ENCODE measurements around the gene NUBP2.

GRCh38 chr16:1781758-1782407 lies 877 bp upstream of the NUBP2 start:
- TF ChIP-seq CTCF (conservative IDR thresholded peaks at IDR 0.05; ENCODE audit: low read length) = no peak
- TF ChIP-seq EZH2phosphoT487 (IDR thresholded peaks at IDR 0.05; ENCODE audit: borderline replicate concordance) = no peak
